Tibial nerve (tissue), 3 donors: ENCODE data around the gene CEP85.

Experiments used
- POLR2A ChIP-seq, 2 donors: fragments of 450-650 bp; IDR thresholded peaks; one replicate each; pipeline ENCODE4 v1.6.1; 2017; ENCODE audit warnings: antibody characterized with exemption in 2 of 2, mild to moderate bottlenecking in 2 of 2, moderate library complexity in 2 of 2
- TF ChIP-seq, protein P1 (sequence below), 5 experiments: fragments of 200-600 bp in 3 of 5; fragments of 450-650 bp in 2 of 5; sonication (generic) in 3 of 5; IDR thresholded peaks; one replicate each; pipeline ENCODE4 v1.5.1; 2016 to 2019; ENCODE audit warnings: antibody characterized with exemption in 5 of 5, mild to moderate bottlenecking in 3 of 5, moderate library complexity in 2 of 5

DNA sequence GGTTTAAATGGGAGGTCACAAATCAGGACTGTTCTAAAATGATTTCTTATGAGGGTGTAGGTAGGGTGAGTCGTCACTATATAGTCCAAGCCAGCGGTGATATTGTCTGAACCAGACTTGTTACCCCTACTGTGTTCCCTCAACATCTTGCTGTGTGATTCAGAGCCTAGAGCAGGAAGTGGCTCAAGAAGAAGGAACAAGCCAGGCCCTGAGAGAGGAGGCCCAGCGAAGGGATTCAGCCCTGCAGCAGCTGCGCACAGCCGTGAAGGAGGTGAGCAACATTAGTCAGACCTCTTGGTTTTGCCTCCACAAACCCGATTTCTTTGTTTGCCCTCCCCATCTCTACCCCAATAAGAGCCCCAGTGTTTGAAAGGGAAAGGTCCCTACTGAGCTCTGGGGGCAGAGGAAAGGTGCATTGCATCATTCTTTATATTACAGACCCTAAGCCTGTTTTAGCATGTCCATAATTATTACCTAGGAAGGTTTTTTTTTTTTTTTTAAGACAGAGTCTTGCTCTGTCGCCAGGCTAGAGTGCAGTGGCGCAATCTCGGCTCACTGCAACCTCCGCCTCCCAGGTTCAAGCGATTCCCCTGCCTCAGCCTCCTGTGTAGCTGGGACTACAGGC lies 40.9 kb downstream of the CEP85 start:
- TF ChIP-seq, protein P1, sequence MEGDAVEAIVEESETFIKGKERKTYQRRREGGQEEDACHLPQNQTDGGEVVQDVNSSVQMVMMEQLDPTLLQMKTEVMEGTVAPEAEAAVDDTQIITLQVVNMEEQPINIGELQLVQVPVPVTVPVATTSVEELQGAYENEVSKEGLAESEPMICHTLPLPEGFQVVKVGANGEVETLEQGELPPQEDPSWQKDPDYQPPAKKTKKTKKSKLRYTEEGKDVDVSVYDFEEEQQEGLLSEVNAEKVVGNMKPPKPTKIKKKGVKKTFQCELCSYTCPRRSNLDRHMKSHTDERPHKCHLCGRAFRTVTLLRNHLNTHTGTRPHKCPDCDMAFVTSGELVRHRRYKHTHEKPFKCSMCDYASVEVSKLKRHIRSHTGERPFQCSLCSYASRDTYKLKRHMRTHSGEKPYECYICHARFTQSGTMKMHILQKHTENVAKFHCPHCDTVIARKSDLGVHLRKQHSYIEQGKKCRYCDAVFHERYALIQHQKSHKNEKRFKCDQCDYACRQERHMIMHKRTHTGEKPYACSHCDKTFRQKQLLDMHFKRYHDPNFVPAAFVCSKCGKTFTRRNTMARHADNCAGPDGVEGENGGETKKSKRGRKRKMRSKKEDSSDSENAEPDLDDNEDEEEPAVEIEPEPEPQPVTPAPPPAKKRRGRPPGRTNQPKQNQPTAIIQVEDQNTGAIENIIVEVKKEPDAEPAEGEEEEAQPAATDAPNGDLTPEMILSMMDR (IDR thresholded peaks at IDR 0.05), result no peak
- TF ChIP-seq POLR2A (IDR thresholded peaks at IDR 0.05), result no peak
